GM18873 (cell line): ENCODE data around the gene LCOR.

Experiments used
- ATAC-seq: cut with Tn5 transposase; IDR thresholded peaks from one replicate; pipeline ENCODE4 v1.9.1; 2021; ENCODE audit warnings: mild to moderate bottlenecking, moderate library complexity, moderate number of reproducible peaks; ENCODE audit not compliant: unreplicated experiment, low FRiP score

LCOR gene

GRCh38 chr10:97003804-97004201 is 171.7 kb downstream of the LCOR start:
- ATAC-seq = no peak

- no peak for ATAC-seq
Observed at GRCh38 chr10:97004591-97004990, 172.5 kb downstream of the LCOR start.

- ATAC-seq = no peak
Observed at GRCh38 chr10:97005349-97005748, 173.3 kb downstream of the LCOR start.

GRCh38 chr10:97006364-97006763 is 174.3 kb downstream of the LCOR start:
- no peak for ATAC-seq

GRCh38 chr10:97007417-97007816 is 175.3 kb downstream of the LCOR start:
- no peak for ATAC-seq

DNA sequence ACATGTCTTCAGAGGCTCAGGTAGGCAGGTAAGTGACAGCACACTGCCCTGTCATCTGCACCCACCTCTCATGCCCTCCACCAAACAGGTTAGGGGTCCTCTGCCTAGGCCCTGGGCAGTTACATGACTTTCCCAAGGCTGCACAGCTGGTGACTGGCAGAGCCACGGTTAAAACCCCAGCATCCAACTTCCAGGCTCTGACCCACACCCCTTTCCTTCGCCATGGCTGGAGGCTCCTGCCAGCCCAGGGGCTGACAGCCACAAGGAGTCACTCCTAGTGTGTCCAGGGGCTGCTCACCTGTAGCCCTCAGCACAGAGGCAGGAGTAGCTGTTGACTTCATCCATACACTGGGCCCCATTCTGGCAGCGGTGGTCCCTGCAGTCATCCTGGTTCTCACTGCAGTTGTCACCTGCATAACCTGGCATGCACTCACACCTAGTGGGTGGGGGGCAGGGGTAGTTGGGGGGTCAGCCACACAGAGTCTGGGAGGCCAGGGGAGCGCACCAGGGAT is 178.7 kb downstream of the LCOR start:
- ATAC-seq = no peak

GRCh38 chr10:97011397-97011796 is 179.3 kb downstream of the LCOR start:
- no peak for ATAC-seq

GRCh38 chr10:97012470-97012869 is 180.4 kb downstream of the LCOR start:
- no peak for ATAC-seq

- no peak for ATAC-seq
Observed at GRCh38 chr10:97013568-97013967, 181.5 kb downstream of the LCOR start.

- ATAC-seq = no peak
Observed at GRCh38 chr10:97013983-97014382, 181.9 kb downstream of the LCOR start.

GRCh38 chr10:97015240-97015639 is 183.1 kb downstream of the LCOR start:
- ATAC-seq = no peak

DNA sequence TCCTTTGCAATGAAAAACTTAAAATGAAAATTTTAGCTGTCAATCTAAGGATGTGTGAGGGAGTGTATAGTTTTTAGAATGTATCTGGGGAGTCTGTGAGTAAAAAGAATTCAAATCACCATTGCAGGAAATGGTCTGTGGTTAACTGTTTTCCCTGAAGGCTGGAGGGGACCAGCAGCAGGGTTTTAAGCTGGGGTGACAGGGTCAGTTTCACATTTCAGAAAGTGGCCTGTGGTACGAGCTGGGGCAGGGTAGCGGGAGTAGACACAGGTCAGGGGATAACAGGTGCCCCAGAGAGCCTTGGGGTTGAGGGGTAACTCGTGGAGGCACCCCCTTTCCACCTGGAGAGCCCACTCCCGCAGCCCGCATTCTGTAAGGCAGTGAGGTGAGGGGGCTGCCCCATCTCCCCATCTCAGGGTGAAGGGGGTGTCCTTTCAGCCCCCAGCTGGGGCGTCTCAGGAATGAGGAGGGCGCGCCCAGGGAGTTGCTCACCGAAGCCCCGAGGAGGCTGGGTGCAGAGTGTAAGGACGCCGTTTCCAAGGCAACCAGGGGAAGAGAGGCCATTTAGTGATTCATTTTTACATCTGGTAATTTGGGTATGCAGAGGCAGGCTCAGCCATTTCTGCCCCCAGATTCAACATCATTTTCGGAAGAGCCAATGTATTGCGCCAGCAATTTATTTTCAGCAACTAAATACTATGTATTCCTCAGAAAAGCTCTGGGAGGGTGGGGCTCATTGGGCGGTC is 184.8 kb downstream of the LCOR start:
- ATAC-seq = peak; percentile 58

- no peak for ATAC-seq
Observed at GRCh38 chr10:97017474-97017903, 185.4 kb downstream of the LCOR start.

- ATAC-seq = no peak
Observed at GRCh38 chr10:97018251-97019212, 186.4 kb downstream of the LCOR start.

- no peak for ATAC-seq
Observed at GRCh38 chr10:97019213-97019844, 187.2 kb downstream of the LCOR start.

DNA sequence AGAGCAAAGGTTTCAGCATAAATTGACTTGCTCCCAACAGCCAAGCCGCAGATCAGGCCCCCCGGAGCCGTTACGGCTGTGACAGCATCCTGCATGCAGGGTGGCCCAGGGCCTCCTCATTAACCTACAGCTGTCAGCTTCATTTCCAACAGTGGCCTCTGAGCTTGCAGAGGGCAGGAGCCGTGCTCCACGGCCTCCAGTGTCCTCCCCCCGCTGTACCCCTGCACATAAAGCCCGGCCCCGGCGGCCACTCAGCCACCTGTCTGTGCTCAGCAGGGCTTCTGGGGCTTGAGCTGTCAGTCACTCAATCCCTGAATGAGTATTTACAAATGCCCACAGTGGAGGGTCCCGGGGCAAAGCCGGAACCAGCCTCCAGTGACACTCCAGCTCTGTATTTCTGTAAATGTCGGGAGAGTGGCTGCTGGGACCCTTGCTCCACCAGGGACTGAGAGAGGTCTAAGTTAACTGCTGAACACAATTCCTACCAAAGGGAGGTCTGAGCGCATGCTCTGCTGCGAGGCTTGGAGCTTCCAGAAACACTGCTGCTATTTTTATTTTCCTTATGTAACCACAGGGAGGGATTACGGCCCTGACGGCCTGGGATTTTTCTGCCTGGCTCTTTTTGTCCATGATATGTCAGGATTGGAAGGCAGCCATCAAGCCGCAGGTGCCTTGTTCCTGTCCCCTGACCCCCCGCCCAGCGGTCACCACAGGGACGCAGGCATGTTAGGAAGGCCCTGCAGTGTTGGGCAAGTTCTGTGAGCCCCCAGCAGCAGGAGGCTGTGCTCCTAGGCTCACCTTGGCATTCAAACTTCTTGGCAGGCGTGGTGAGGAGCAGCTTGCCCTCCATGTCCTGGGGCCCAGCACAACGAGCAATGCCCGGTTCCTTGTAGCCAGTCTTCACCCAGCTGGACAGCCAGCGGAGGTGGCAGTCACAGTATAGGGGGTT is 188.6 kb downstream of the LCOR start:
- no peak for ATAC-seq

DNA sequence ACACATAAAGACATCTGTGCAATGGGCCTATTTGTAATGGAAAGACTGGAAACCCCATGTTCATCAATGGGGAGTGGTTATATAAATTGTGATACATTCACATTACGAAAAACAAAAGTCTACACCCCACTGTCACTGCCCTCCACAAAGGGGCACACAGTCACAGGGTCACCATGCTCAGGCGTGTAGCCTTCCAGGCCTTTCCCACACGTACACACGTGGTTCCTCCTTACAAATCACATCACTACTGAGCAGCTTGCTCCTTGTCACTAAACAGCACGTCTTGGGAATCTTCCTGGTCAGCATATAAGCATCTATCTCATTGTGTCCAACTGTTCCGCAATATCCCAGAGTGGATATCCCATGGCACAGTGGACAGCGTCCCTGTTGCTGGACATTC is 190.5 kb downstream of the LCOR start:
- ATAC-seq = no peak

DNA sequence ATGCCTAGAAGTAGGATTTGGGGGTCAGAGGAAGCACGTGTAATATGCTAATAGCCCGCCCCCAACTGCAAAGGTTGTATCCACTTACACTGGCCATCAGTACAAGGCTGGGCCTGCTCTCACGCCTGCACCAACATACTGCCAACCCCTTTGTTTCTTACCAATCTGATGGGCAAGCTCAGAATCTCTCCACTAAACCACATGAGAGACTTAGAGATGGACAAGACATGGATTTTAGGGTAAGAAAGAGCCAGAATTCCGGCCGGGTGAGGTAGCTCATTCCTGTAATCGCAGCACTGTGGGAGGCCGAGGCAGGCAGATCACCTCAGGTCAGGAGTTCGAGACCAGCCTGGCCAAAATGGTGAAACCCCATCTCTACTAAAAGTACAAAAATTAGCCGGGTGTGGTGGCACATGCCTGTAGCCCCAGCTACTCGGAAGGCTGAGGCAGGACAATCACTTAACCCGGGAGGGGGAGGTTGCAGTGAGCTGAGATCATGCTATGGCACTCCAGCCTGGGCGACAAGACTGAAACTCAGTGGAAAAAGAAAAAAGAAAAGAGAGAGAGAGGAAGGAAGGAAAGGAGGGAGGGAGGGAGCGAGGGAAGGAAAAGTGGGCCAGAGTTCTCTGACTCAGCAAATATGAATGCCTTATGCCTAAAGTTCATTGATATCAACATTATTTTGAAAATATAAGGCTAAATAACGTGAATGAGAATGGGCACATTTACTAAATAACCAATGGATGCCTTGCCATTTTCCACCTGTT is 191.5 kb downstream of the LCOR start:
- no peak for ATAC-seq
